MM.1S (cell line): ENCODE data around the gene SLC39A2.

Experiments
- DNase-seq: peaks from one replicate; pipeline ENCODE4 v3.0.0-alpha.2; 2015
- H2AFZ ChIP-seq: fragments of 300-600 bp; sonication (generic); 2 replicates; pipeline ENCODE4 v1.6.0; 2016; ENCODE audit warnings: antibody characterized with exemption, low read length
- H3F3A ChIP-seq: fragments of 300-600 bp; sonication (generic); 2 replicates; pipeline ENCODE4 v1.6.1; 2016; ENCODE audit warnings: mild to moderate bottlenecking, antibody characterized with exemption, low read length, moderate library complexity, mixed read lengths; ENCODE audit not compliant: insufficient read depth
- H3K27ac ChIP-seq: fragments of 300-600 bp; sonication (generic); 2 replicates; pipeline ENCODE4 v1.5.1; 2016; ENCODE audit warnings: mild to moderate bottlenecking, low read length
- H3K27me3 ChIP-seq: fragments of 300-600 bp; sonication (generic); replicated peaks from 2 replicates; pipeline ENCODE4 v1.6.0; 2016; ENCODE audit warnings: low read length; ENCODE audit not compliant: insufficient read depth
- H3K36me3 ChIP-seq: fragments of 300-600 bp; sonication (generic); replicated peaks from 2 replicates; pipeline ENCODE4 v1.6.1; 2016; ENCODE audit warnings: mild to moderate bottlenecking, low read length, mixed read lengths; ENCODE audit not compliant: insufficient read depth
- H3K4me1 ChIP-seq: fragments of 300-600 bp; sonication (generic); 2 replicates; pipeline ENCODE4 v1.6.1; 2016; ENCODE audit warnings: low read length, mixed read lengths
- H3K4me2 ChIP-seq: fragments of 300-600 bp; sonication (generic); 2 replicates; pipeline ENCODE4 v1.6.0; 2016; ENCODE audit warnings: low read depth, low read length
- H3K4me3 ChIP-seq: fragments of 300-600 bp; sonication (generic); 2 replicates; pipeline ENCODE4 v1.5.1; 2016; ENCODE audit warnings: low read length, mixed read lengths
- H3K79me2 ChIP-seq: fragments of 300-600 bp; sonication (generic); 2 replicates; pipeline ENCODE4 v1.6.1; 2016; ENCODE audit warnings: mixed run types, low read length, mixed read lengths
- H3K9ac ChIP-seq: fragments of 300-600 bp; sonication (generic); 2 replicates; pipeline ENCODE4 v1.6.1; 2016; ENCODE audit warnings: low read length, mixed read lengths
- H3K9me2 ChIP-seq: fragments of 300-600 bp; sonication (generic); replicated peaks from 2 replicates; pipeline ENCODE4 v1.6.1; 2016; ENCODE audit warnings: mild to moderate bottlenecking, low read length, mixed read lengths; ENCODE audit not compliant: insufficient read depth
- H3K9me3 ChIP-seq: fragments of 300-600 bp; sonication (generic); replicated peaks from 2 replicates; pipeline ENCODE4 v1.6.1; 2016; ENCODE audit warnings: mild to moderate bottlenecking, low read length, mixed read lengths; ENCODE audit not compliant: insufficient read depth
- H4K20me1 ChIP-seq: fragments of 300-600 bp; sonication (generic); 2 replicates; pipeline ENCODE4 v1.6.1; 2016; ENCODE audit warnings: mild to moderate bottlenecking, low read length, moderate library complexity, mixed read lengths; ENCODE audit not compliant: insufficient read depth
- CTCF ChIP-seq: fragments of 300-600 bp; sonication (generic); IDR thresholded peaks from 2 replicates; pipeline ENCODE4 v1.5.1; 2016; ENCODE audit warnings: antibody characterized with exemption, low read length, mixed read lengths
- EZH2 ChIP-seq: fragments of 300-600 bp; sonication (generic); optimal IDR thresholded peaks from 2 replicates; pipeline ENCODE3; 2017; ENCODE audit warnings: low read depth, mild to moderate bottlenecking, antibody characterized with exemption, low read length, mixed read lengths
- EZH2phosphoT487 ChIP-seq: fragments of 300-600 bp; sonication (generic); IDR thresholded peaks from 2 replicates; pipeline ENCODE4 v1.6.1; 2018; ENCODE audit warnings: antibody characterized with exemption, low read length

The SLC39A2 gene

GRCh38 chr14:21041676-21042433 is 42.8 kb downstream of the SLC39A2 start, which contains the start of gene RNASE7:
TSS of gene RNASE7 (plus strand) at chr14:21042362. CDS start at chr14:21042993, 631 bp downstream.
- Histone ChIP-seq H4K20me1 (no peaks in the 10 kb centered on the region), H3K36me3 (no peaks in the 10 kb centered on the region), H3K4me1 (no peaks in the 10 kb centered on the region), H3K9ac (no peak within 1 kb of the TSS), H3K9me3 (no peaks in the 10 kb centered on the region), H3K27me3 (no peaks in the 10 kb centered on the region), H3K4me2 (no peak within 1 kb of the TSS), H3K9me2 (no peaks in the 10 kb centered on the region), H2AFZ (no peak within 1 kb of the TSS), H3K4me3 (no peak within 1 kb of the TSS), H3K27ac (no peak within 1 kb of the TSS), H3K79me2 (no peaks in the 10 kb centered on the region), H3F3A (no peaks in the 10 kb centered on the region)
- TF ChIP-seq EZH2 (no peak), EZH2phosphoT487 (no peak), CTCF (no peak)
- no peak for DNase-seq

GRCh38 chr14:21042918-21043317 is 43.8 kb downstream of the SLC39A2 start:
- Histone ChIP-seq H4K20me1 (no peaks in the 10 kb centered on the region), H3K9me3 (no peaks in the 10 kb centered on the region), H3K36me3 (no peaks in the 10 kb centered on the region), H3K4me1 (no peaks in the 10 kb centered on the region), H3F3A (no peaks in the 10 kb centered on the region), H3K27ac (no peak overlapping the region), H2AFZ (no peak overlapping the region), H3K9ac (no peak overlapping the region), H3K4me2 (no peak overlapping the region), H3K27me3 (no peaks in the 10 kb centered on the region), H3K79me2 (no peaks in the 10 kb centered on the region), H3K4me3 (no peak overlapping the region), H3K9me2 (no peaks in the 10 kb centered on the region)
- TF ChIP-seq EZH2 (no peak), EZH2phosphoT487 (no peak), CTCF (no peak)
- no peak for DNase-seq

GRCh38 chr14:21043387-21043973 is 44.4 kb downstream of the SLC39A2 start:
- no peaks in the 10 kb centered on the region for H3K36me3 ChIP-seq
- H3K9ac ChIP-seq: no peak overlapping the region
- no peaks in the 10 kb centered on the region for H3F3A ChIP-seq
- TF ChIP-seq EZH2 (no peak), EZH2phosphoT487 (no peak), CTCF (no peak)
- no peak overlapping the region for H3K4me3 ChIP-seq
- H3K4me1 ChIP-seq: no peaks in the 10 kb centered on the region
- H3K9me3 ChIP-seq: no peaks in the 10 kb centered on the region
- no peak for DNase-seq
- H4K20me1 ChIP-seq: no peaks in the 10 kb centered on the region
- no peak overlapping the region for H3K27ac ChIP-seq
- H3K4me2 ChIP-seq: no peak overlapping the region
- H3K9me2 ChIP-seq: no peaks in the 10 kb centered on the region
- no peaks in the 10 kb centered on the region for H3K27me3 ChIP-seq
- H2AFZ ChIP-seq: no peak overlapping the region
- H3K79me2 ChIP-seq: no peaks in the 10 kb centered on the region
